ENCODE results near the gene ITGA8.

GRCh38 chr10:15720635-15721287, 1.0 kb upstream of the ITGA8 start:
- TF ChIP-seq, protein P1, sequence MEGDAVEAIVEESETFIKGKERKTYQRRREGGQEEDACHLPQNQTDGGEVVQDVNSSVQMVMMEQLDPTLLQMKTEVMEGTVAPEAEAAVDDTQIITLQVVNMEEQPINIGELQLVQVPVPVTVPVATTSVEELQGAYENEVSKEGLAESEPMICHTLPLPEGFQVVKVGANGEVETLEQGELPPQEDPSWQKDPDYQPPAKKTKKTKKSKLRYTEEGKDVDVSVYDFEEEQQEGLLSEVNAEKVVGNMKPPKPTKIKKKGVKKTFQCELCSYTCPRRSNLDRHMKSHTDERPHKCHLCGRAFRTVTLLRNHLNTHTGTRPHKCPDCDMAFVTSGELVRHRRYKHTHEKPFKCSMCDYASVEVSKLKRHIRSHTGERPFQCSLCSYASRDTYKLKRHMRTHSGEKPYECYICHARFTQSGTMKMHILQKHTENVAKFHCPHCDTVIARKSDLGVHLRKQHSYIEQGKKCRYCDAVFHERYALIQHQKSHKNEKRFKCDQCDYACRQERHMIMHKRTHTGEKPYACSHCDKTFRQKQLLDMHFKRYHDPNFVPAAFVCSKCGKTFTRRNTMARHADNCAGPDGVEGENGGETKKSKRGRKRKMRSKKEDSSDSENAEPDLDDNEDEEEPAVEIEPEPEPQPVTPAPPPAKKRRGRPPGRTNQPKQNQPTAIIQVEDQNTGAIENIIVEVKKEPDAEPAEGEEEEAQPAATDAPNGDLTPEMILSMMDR (optimal IDR thresholded peaks at IDR 0.05 in 1 of 3, IDR thresholded peaks at IDR 0.05 in 1 of 3, conservative IDR thresholded peaks at IDR 0.05 in 1 of 3; ENCODE audit: extremely low read depth in 1 of 3, insufficient read depth in 2 of 3, low read length in 3 of 3): no peak
- TF ChIP-seq EZH2 (IDR thresholded peaks at IDR 0.05; ENCODE audit: low read length): no peak
